ENCODE results near the gene SH2D1B. TPM values are rescaled to one million over a fixed set of nuclear protein-coding genes. Genes with fewer than 3 reads are reported as not detected.

SH2D1B gene
- total and polyA plus RNA-seq, 9 of the 15 experiments (the other 6 are each of a cell fraction or from before 2014, with no cell fraction given), result 5.6 to 19.6 (median 9.7) TPM

DNA sequence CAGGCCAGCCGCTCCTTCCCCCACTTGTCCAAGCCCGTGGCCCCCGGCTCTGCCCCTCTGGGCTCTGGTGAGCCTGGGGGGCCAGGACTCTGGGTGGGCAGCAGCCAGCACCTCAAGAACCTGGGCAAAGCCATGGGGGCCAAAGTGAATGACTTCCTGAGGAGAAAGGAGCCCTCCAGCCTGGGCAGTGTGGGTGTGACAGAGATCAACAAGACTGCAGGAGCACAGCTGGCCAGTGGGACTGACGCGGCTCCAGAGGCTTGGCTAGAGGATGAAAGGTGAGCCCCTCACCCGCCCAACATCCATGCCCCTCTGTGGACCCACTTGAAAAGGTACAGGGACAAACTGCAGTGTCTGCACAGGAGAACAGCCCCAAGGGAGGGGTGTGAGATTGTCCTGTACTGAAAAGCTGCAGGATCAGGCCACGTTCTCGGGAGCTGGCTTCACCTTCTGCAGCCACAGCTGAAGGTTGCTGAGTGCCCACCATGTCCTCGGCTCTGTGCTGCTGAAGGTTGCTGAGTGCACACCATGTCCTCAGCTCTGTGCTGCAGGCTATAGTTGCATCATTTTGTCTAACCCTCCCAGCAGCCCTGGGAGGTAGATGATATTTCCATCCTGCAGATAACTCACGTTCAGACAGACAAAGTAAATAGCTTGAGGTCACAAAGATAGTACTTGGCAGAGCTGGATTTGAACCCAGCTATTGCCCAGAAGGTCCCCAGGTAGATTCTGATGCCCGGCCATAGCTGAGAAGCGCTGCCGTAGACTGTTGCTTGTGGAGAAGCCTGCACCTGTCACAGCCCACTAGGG, 29.8 kb downstream of the SH2D1B start (continued):
- TF ChIP-seq RCOR1 (IDR thresholded peaks at IDR 0.05; ENCODE audit: borderline replicate concordance in 1 of 2, low read depth in 2 of 2, low read length in 2 of 2) (peak in 1 of 2 experiments; percentile 49; a peak in 1 of 4 replicates), SIRT6 (IDR thresholded peaks at IDR 0.05; ENCODE audit: low read depth, low read length) (no peak)

DNA sequence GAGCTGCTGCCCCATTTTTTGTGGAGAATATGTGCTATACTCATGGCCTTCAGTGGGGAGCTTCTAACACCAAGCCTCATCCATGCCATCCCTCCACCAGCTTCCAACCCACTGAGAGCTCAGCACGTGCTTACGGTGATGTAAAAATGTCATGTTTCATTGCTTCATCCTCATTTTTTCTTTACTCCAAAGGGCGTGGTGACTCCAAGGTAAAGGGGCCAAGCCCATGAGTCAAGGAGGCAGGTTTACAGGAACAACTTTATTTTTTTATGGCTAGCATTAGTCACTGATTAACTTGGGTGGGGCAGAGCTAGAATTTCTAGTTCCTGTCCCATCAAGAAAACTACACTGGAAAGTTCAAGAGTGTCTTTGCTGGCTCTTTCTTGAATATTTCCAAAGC, 30.6 kb downstream of the SH2D1B start, which contains the start of gene C1orf226:
TSS of gene C1orf226 (plus strand) at position 346 of the 400 bp plus-strand sequence. CDS start 174 bp downstream, outside the sequence.
- FAIRE-seq, result no peak
- BruUV-seq (replicated peaks), result no TSS peak
- CTCF ChIA-PET (ENCODE audit: low intra/inter-chr PET ratio), result no interaction called here
- WGBS (ENCODE audit: insufficient coverage, low coverage, missing lambda C conversion rate), result 68% methylated on average over 3 of the region's 3 CpGs
- Histone ChIP-seq H3K27me3 (ENCODE audit: control insufficient read depth in 2 of 2, insufficient read depth in 2 of 2, low read length in 2 of 2) (no peaks in the 10 kb centered on the region), H3K27ac (ENCODE audit: extremely low read depth, low read depth, low read length) (peak within 1 kb of the TSS; percentile 43), H3K36me3 (ENCODE audit: control insufficient read depth, insufficient read depth, low read length) (no peaks in the 10 kb centered on the region; the same call in 2 of the 3 replicates), H3K79me2 (ENCODE audit: control insufficient read depth, insufficient read depth, low read length) (peaks cover 12% of the 10 kb centered on the region; the same call in 2 of the 3 replicates), H4K20me1 (replicated peaks; ENCODE audit: control insufficient read depth, insufficient read depth, low read length) (no peaks in the 10 kb centered on the region), H3K4me2 (ENCODE audit: insufficient read depth, low read length) (peak within 1 kb of the TSS; percentile 11; the same call in 1 of the 2 replicates), H3K9me3 (replicated peaks; ENCODE audit: control insufficient read depth, insufficient read depth, low read depth, low read length) (no peaks in the 10 kb centered on the region), H3K4me1 (replicated peaks in 1 of 2; ENCODE audit: control insufficient read depth in 2 of 2, insufficient read depth in 2 of 2, low read length in 2 of 2) (peaks cover 48 to 72% of the 10 kb centered on the region in 2 experiments; a peak in 4 of 5 replicates), H3K9ac (ENCODE audit: insufficient read depth in 1 of 2, low read depth in 2 of 2, low read length in 2 of 2) (peak within 1 kb of the TSS; percentile 11 to 65; a peak in 2 of 4 replicates), H2AFZ (ENCODE audit: low read depth, low read length) (peak within 1 kb of the TSS; percentile 56), H3K9me1 (ENCODE audit: control insufficient read depth, insufficient read depth, low read length) (peaks cover 2% of the 10 kb centered on the region), H3K4me3 (no peak within 1 kb of the TSS)
- ATAC-seq, result no peak
- intact Hi-C loops (cut with micrococcal nuclease), result no loop called here
- peak in 1 of 4 experiments; percentile 16 for DNase-seq (ENCODE audit: extremely low read depth in 1 of 4, low spot score in 3 of 4)
- TF ChIP-seq, protein P1, sequence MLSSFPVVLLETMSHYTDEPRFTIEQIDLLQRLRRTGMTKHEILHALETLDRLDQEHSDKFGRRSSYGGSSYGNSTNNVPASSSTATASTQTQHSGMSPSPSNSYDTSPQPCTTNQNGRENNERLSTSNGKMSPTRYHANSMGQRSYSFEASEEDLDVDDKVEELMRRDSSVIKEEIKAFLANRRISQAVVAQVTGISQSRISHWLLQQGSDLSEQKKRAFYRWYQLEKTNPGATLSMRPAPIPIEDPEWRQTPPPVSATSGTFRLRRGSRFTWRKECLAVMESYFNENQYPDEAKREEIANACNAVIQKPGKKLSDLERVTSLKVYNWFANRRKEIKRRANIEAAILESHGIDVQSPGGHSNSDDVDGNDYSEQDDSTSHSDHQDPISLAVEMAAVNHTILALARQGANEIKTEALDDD (IDR thresholded peaks at IDR 0.05), result peak; percentile 70; the same call in 1 of the 2 replicates
- no peak for TF ChIP-seq RUNX1 (IDR thresholded peaks at IDR 0.05; ENCODE audit: low read depth)
- TF ChIP-seq STAG1 (CRISPR knock-in tag; IDR thresholded peaks at IDR 0.05; ENCODE audit: borderline replicate concordance), result no peak
- TF ChIP-seq ZNF41 (CRISPR knock-in tag; conservative IDR thresholded peaks at IDR 0.05), result no peak
- TF ChIP-seq, protein P2, sequence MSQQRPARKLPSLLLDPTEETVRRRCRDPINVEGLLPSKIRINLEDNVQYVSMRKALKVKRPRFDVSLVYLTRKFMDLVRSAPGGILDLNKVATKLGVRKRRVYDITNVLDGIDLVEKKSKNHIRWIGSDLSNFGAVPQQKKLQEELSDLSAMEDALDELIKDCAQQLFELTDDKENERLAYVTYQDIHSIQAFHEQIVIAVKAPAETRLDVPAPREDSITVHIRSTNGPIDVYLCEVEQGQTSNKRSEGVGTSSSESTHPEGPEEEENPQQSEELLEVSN (IDR thresholded peaks at IDR 0.05; ENCODE audit: borderline replicate concordance in 1 of 2, extremely low read depth in 1 of 2, insufficient read depth in 1 of 2, insufficient read length in 1 of 2, low read depth in 1 of 2, low read length in 1 of 2, poor library complexity in 1 of 2, severe bottlenecking in 1 of 2), result peak in 1 of 2 experiments; percentile 25
- TF ChIP-seq, protein P3, sequence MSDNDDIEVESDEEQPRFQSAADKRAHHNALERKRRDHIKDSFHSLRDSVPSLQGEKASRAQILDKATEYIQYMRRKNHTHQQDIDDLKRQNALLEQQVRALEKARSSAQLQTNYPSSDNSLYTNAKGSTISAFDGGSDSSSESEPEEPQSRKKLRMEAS (CRISPR knock-in tag; IDR thresholded peaks at IDR 0.05), result peak; percentile 69; the same call in 1 of the 2 replicates
- POLR2A ChIA-PET, result interaction anchor here (1.0 to 1.9 kb wide), 6 partner anchors 8 to 439 kb away, joined by 3 to 10 read pairs (median 4); no protein-coding TSS in a partner anchor
- in situ Hi-C loops (cut with MboI), result no loop called here
